Measurements from ENCODE around the gene ZNF576. TPM values are rescaled to one million over a fixed set of nuclear protein-coding genes. Genes with fewer than 3 reads are reported as not detected.
"Not testable (repeated sequence)": the region's sequence is repeated elsewhere in the genome, so short reads cannot be mapped to it uniquely, and the experiment has no call there.

ZNF576 gene
- total RNA-seq, 1 donor from 2014 or later, result 11.3 TPM

DNA sequence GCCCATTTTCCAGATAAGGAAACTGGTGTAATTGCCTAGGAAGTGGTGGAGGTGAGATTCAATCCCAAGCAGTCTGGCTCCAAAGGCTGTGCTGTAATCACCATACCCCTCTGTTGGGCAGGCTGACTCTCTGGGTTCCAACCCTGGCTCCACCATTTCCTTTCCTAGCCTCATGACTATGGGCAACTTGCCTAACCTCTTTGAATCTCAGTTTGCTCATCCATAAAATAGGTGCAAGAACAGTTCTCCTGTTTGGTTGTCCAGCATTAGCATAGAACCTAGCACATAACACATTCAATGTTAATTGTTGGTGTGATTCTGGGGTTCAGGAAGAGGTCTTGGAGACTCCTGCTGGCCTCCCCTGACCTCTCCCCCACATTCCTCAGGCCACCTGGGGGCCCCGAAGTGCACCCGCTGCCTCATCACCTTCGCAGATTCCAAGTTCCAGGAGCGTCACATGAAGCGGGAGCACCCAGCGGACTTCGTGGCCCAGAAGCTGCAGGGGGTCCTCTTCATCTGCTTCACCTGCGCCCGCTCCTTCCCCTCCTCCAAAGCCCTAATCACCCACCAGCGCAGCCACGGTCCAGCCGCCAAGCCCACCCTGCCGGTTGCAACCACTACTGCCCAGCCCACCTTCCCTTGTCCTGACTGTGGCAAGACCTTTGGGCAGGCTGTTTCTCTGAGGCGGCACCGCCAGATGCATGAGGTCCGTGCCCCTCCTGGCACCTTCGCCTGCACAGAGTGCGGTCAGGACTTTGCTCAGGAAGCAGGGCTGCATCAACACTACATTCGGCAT lies 2.2 kb downstream of the ZNF576 start:
- Histone ChIP-seq H3K27me3 (ENCODE audit: low read depth) (no peaks in the 10 kb centered on the region), H3K9me3 (replicated peaks) (no peaks in the 10 kb centered on the region), H3K27ac (replicated peaks) (no peak overlapping the region), H3K36me3 (peaks cover 38% of the 10 kb centered on the region), H3K4me1 (peaks cover 52% of the 10 kb centered on the region), H3K4me3 (no peak overlapping the region)
- TF ChIP-seq CTCF (IDR thresholded peaks at IDR 0.05; ENCODE audit: borderline replicate concordance), result no peak
- DNase-seq, result no peak
- intact Hi-C loops (cut with micrococcal nuclease), result no loop called here

DNA sequence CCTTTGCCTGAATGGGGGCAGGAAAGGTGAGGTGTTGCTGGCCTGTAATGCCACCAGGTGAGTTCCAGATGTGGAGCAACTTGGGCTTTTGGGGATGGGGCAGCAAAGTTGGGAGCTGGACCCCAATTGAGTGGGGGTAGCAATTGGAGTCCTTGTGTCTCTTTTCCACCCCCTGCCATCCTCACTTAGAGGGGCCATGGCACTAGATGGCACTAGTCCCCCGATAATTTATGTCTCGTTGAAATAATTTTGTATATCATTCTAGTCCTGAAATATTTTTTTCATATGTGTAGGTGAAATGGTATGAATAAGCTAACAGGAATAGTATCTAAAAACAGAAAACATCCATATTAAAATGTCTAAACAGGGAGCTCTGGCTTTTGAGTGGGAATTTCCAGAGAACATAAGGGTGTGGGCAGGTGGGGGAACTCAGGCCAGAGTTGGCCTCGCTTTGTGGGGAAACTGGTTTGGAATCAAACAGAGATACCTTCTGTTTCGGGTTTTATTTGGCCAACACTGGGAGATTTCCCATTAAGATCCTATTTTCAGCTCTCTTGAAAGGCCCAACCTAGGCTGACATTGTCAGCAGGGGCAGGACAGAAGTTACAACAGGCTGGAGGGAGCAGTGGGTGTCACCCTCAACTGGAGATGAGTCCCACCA lies 3.4 kb downstream of the ZNF576 start:
- H3K4me3 ChIP-seq, result no peak overlapping the region
- H3K36me3 ChIP-seq, result peaks cover 30% of the 10 kb centered on the region
- intact Hi-C loops (cut with micrococcal nuclease), result no loop called here
- H3K27me3 ChIP-seq (ENCODE audit: low read depth), result no peaks in the 10 kb centered on the region
- H3K4me1 ChIP-seq, result peaks cover 41% of the 10 kb centered on the region
- no peak for TF ChIP-seq CTCF (IDR thresholded peaks at IDR 0.05; ENCODE audit: borderline replicate concordance)
- H3K27ac ChIP-seq (replicated peaks), result no peak overlapping the region
- H3K9me3 ChIP-seq (replicated peaks), result no peaks in the 10 kb centered on the region
- no peak for DNase-seq

DNA sequence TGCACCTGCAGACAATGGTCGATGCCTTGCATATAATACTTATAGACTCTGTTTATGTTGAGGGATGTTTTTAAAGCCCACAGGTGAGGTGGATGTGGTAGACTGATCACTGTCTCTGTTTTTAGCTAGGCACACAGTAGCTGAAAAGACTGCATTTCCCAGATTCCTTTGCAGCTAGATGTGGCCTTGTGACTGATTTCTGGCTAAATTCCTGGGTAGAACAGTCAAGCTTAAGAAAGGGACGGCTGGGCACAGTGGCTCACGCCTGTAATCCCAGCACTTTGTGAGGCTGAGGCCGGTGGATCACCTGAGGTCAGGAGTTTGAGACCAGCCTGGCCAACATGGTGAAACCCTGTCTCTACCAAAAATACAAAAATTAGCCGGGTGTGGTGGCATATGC lies 3.9 kb downstream of the ZNF576 start:
- Histone ChIP-seq H3K36me3 (peaks cover 30% of the 10 kb centered on the region), H3K4me1 (peaks cover 36% of the 10 kb centered on the region)
- H3K4me3 ChIP-seq; H3K27ac ChIP-seq (replicated peaks); H3K9me3 ChIP-seq (replicated peaks); intact Hi-C loops (cut with micrococcal nuclease); H3K27me3 ChIP-seq (ENCODE audit: low read depth); DNase-seq: not testable (repeated sequence)

DNA sequence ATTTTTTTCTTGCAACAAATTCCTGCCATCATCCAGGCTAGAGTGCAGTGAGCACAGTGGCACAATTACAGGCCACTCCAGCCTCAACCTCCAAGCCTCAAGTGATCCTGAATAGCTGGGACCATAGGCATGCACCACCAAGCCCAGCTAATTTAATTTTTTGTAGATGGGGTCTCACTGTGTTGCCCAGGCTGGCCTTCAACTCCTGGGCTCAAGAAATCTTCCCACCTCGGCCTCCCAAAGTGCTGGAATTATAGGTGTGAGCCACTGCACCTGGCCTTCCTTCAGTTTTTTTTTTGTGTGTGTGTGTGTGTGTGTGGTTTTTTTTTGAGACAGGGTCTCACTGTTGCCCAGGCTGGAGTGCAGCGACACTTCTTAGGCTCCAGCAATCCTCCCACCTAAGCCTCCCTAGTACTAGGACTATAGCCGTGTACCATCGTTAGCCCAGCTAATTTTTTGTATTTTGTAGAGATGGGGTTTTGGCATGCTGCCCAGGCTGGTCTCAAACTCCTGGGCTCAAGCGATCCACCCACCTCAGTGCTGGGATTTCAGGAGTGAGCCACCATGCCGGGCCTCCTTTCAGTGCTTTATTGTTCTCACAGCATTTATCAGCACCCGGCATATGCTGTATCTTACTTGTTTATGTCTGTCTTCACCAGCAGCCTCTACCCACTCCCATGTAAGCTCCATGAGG lies 9.6 kb downstream of the ZNF576 start:
- intact Hi-C loops (cut with micrococcal nuclease), result no loop called here
- Histone ChIP-seq H3K4me3 (no peak overlapping the region), H3K9me3 (replicated peaks) (no peaks in the 10 kb centered on the region), H3K27me3 (ENCODE audit: low read depth) (no peaks in the 10 kb centered on the region), H3K27ac (replicated peaks) (no peak overlapping the region), H3K36me3 (peaks cover 22% of the 10 kb centered on the region), H3K4me1 (peaks cover 11% of the 10 kb centered on the region)
- no peak for TF ChIP-seq CTCF (IDR thresholded peaks at IDR 0.05; ENCODE audit: borderline replicate concordance)
- no peak for DNase-seq

GRCh38 chr19:43606569-43607229 lies 10.3 kb downstream of the ZNF576 start:
- DNase-seq, result no peak
- Histone ChIP-seq H3K36me3 (peaks cover 19% of the 10 kb centered on the region), H3K9me3 (replicated peaks) (no peaks in the 10 kb centered on the region), H3K27me3 (ENCODE audit: low read depth) (no peaks in the 10 kb centered on the region), H3K4me3 (no peak overlapping the region), H3K27ac (replicated peaks) (no peak overlapping the region), H3K4me1 (peaks cover 4% of the 10 kb centered on the region)
- TF ChIP-seq CTCF (IDR thresholded peaks at IDR 0.05; ENCODE audit: borderline replicate concordance), result no peak
- intact Hi-C loops (cut with micrococcal nuclease), result no loop called here

Measured in left ventricle myocardium inferior (tissue), 1 donor.